Measurements from ENCODE around the gene MAN2B2.

- no peak for TF ChIP-seq POLR2A (IDR thresholded peaks at IDR 0.05)
- TF ChIP-seq, protein P1, sequence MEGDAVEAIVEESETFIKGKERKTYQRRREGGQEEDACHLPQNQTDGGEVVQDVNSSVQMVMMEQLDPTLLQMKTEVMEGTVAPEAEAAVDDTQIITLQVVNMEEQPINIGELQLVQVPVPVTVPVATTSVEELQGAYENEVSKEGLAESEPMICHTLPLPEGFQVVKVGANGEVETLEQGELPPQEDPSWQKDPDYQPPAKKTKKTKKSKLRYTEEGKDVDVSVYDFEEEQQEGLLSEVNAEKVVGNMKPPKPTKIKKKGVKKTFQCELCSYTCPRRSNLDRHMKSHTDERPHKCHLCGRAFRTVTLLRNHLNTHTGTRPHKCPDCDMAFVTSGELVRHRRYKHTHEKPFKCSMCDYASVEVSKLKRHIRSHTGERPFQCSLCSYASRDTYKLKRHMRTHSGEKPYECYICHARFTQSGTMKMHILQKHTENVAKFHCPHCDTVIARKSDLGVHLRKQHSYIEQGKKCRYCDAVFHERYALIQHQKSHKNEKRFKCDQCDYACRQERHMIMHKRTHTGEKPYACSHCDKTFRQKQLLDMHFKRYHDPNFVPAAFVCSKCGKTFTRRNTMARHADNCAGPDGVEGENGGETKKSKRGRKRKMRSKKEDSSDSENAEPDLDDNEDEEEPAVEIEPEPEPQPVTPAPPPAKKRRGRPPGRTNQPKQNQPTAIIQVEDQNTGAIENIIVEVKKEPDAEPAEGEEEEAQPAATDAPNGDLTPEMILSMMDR (IDR thresholded peaks at IDR 0.05) = no peak
These were observed 36.4 kb upstream of the MAN2B2 start for GRCh38 chr4:6538575-6538974.
